ENCODE measurements around the gene STIP1. TPM values are rescaled to one million over a fixed set of nuclear protein-coding genes. Genes with fewer than 3 reads are reported as not detected.

The STIP1 gene
- total and polyA plus RNA-seq, 9 of the 15 experiments (the other 6 are each of a cell fraction or from before 2014, with no cell fraction given), result 58.1 to 465 (median 346) TPM

DNA sequence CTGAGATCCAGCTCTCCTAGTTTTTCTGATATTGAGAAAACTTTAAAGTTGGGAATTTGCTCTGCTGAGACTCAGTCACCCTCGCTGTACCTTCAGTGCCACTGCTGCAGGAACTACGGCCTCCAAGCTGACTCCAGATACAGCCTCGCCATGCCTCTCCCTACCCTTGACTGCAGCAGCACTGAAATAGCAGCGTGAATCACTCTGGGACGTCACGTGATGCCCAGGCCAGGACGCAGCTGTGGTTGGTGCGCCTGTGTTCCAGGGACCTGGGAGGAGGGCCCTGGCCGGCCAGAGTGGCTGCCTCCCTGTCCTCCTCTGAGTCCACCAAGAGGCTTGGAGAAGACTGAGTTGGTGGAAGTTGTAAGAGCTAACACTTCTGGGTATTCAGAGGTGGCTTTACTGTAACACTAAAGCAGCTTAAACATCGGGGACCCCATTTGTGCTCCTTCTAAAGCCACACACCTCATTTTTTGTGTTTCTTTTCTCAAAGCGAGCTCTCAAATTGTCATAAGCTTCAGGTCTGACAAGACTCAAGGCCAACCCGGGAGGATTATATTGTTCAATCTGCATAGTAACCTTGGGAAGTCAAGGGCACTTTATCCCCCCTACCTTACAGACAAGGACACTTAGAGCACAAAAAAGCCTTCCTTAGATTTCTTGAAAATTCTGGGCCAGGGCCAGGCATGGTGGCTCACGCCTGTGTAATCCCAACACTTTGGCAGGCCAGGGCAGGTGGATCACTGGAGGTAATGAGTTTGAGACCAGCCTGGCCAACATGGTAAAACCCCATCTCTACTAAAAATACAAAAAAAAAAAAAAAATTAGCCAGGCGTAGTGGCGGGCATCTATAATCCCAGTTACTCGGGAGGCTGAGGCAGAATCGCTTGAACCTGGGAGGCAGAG is 4.2 kb upstream of the STIP1 start (continued):
- TF ChIP-seq, protein P1, sequence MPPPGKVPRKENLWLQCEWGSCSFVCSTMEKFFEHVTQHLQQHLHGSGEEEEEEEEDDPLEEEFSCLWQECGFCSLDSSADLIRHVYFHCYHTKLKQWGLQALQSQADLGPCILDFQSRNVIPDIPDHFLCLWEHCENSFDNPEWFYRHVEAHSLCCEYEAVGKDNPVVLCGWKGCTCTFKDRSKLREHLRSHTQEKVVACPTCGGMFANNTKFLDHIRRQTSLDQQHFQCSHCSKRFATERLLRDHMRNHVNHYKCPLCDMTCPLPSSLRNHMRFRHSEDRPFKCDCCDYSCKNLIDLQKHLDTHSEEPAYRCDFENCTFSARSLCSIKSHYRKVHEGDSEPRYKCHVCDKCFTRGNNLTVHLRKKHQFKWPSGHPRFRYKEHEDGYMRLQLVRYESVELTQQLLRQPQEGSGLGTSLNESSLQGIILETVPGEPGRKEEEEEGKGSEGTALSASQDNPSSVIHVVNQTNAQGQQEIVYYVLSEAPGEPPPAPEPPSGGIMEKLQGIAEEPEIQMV (tag; conservative IDR thresholded peaks at IDR 0.05; ENCODE audit: low read depth), result peak; percentile 98
- TF ChIP-seq MED1 (CRISPR knock-in tag; IDR thresholded peaks at IDR 0.05; ENCODE audit: borderline replicate concordance) (no peak), CCAR2 (IDR thresholded peaks at IDR 0.05; ENCODE audit: low read depth, low read length) (no peak), HNRNPH1 (optimal IDR thresholded peaks at IDR 0.05; ENCODE audit: low read depth, low read length) (no peak), PHF21A (IDR thresholded peaks at IDR 0.05; ENCODE audit: borderline replicate concordance, low read depth) (peak; percentile 56; the same call in 1 of the 2 replicates), SPI1 (IDR thresholded peaks at IDR 0.05; ENCODE audit: borderline replicate concordance, low read depth, low read length) (no peak), EWSR1 (IDR thresholded peaks at IDR 0.05; ENCODE audit: borderline replicate concordance, low read depth, partially characterized antibody) (no peak), ZNF551 (CRISPR knock-in tag; IDR thresholded peaks at IDR 0.05) (no peak), CBX3 (IDR thresholded peaks at IDR 0.05; ENCODE audit: borderline replicate concordance in 1 of 2, low read length in 2 of 2) (no peak; a peak in 1 of 3 replicates), ZKSCAN3 (CRISPR knock-in tag; IDR thresholded peaks at IDR 0.05) (no peak), EZH2 (IDR thresholded peaks at IDR 0.05; ENCODE audit: borderline replicate concordance, low read depth, low read length) (no peak), DPF2 (IDR thresholded peaks at IDR 0.05) (peak; percentile 38; the same call in 1 of the 2 replicates), SLC30A9 (CRISPR knock-in tag; IDR thresholded peaks at IDR 0.05) (no peak), ZNF263 (CRISPR knock-in tag; IDR thresholded peaks at IDR 0.05; ENCODE audit: borderline replicate concordance) (peak; percentile 74; the same call in 1 of the 2 replicates), RBBP5 (IDR thresholded peaks at IDR 0.05; ENCODE audit: borderline replicate concordance, insufficient read depth, low read length, poor library complexity, severe bottlenecking) (peak; percentile 33), EGR1 (conservative IDR thresholded peaks at IDR 0.05) (no peak; the same call in 1 of the 2 replicates), KDM4B (IDR thresholded peaks at IDR 0.05; ENCODE audit: borderline replicate concordance in 2 of 2, low read depth in 1 of 2) (no peak), SUPT5H (IDR thresholded peaks at IDR 0.05) (peak; percentile 67), NFE2 (IDR thresholded peaks at IDR 0.05; ENCODE audit: low read depth) (no peak)
- TF ChIP-seq, protein P2, sequence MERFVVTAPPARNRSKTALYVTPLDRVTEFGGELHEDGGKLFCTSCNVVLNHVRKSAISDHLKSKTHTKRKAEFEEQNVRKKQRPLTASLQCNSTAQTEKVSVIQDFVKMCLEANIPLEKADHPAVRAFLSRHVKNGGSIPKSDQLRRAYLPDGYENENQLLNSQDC (CRISPR knock-in tag; IDR thresholded peaks at IDR 0.05), result no peak
- TF ChIP-seq, protein P3, sequence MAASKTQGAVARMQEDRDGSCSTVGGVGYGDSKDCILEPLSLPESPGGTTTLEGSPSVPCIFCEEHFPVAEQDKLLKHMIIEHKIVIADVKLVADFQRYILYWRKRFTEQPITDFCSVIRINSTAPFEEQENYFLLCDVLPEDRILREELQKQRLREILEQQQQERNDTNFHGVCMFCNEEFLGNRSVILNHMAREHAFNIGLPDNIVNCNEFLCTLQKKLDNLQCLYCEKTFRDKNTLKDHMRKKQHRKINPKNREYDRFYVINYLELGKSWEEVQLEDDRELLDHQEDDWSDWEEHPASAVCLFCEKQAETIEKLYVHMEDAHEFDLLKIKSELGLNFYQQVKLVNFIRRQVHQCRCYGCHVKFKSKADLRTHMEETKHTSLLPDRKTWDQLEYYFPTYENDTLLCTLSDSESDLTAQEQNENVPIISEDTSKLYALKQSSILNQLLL (CRISPR knock-in tag; IDR thresholded peaks at IDR 0.05; ENCODE audit: borderline replicate concordance), result no peak
- TF ChIP-seq, protein P4, sequence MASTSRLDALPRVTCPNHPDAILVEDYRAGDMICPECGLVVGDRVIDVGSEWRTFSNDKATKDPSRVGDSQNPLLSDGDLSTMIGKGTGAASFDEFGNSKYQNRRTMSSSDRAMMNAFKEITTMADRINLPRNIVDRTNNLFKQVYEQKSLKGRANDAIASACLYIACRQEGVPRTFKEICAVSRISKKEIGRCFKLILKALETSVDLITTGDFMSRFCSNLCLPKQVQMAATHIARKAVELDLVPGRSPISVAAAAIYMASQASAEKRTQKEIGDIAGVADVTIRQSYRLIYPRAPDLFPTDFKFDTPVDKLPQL (IDR thresholded peaks at IDR 0.05; ENCODE audit: extremely low read depth, insufficient read length), result no peak
- TF ChIP-seq, protein P5, sequence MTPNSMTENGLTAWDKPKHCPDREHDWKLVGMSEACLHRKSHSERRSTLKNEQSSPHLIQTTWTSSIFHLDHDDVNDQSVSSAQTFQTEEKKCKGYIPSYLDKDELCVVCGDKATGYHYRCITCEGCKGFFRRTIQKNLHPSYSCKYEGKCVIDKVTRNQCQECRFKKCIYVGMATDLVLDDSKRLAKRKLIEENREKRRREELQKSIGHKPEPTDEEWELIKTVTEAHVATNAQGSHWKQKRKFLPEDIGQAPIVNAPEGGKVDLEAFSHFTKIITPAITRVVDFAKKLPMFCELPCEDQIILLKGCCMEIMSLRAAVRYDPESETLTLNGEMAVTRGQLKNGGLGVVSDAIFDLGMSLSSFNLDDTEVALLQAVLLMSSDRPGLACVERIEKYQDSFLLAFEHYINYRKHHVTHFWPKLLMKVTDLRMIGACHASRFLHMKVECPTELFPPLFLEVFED (CRISPR knock-in tag; conservative IDR thresholded peaks at IDR 0.05), result no peak
